GM21529 (cell line): ENCODE measurements around the gene SLC5A8.
"Not testable (repeated sequence)": the region's sequence is repeated elsewhere in the genome, so short reads cannot be mapped to it uniquely, and the experiment has no call there.

Experiments
- ATAC-seq: cut with Tn5 transposase; IDR thresholded peaks from one replicate; pipeline ENCODE4 v1.9.1; 2021; ENCODE audit not compliant: unreplicated experiment

Gene SLC5A8

GRCh38 chr12:101173197-101173749 lies 36.8 kb downstream of the SLC5A8 start:
- no peak for ATAC-seq

DNA sequence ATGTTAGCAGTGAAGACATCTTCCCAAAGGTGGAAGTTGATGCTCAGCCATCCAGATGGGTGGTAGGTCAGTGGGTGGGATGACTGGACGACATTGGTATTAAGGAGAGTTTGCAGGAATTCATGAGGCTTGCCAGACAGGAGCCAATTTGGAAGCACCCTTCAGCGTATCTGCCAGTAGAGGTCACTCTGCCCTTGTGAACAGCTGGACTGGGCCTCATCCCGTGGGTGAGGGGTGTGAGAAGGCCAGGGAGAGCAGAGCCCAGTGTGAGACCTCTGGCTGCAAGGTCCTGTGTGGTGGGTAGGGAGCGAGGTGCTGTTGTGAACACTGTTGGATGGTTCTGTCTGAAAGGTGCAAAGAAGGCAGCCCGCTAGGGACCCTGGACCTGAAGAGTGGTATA lies 37.7 kb downstream of the SLC5A8 start:
- no peak for ATAC-seq

DNA sequence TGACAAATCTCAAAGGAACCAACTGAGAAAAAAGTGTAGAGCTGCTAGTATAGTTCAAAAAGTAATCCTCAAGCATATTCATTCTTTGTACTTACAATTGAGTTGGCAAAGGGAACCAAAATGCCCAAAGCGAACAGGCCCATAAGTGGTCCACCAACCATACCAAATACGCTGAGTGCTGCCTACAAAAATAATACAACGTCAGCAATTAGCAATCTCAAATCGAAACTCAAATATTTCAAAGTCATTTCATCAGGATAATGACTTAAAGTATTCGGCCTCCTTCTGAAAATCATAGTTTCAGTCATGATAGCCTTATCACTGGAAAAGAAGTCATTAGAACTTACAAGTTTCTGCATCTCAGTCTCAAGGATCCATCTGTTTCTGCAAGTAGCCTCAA lies 42.0 kb downstream of the SLC5A8 start:
- ATAC-seq = no peak

GRCh38 chr12:101166866-101167265 lies 43.2 kb downstream of the SLC5A8 start:
- ATAC-seq = no peak

DNA sequence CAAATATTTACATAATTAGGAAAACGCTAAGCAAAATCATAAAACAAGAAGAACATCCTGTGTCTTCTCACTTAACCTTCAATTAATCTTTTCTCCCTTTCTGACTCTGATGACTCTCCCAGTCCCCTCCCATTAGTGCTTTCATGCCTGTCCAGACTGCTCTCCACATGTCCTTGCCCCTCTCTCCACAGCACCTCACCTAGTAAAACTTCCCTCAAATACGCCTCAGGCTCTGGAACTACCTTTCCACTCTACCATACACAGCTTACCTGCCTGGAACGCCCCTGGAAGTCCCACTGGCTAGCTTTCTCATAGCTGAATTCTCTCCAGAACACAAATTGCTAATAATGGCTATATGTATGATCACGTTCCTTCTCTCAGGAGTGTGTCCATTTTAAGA lies 44.7 kb downstream of the SLC5A8 start:
- no peak for ATAC-seq

GRCh38 chr12:101145777-101146431 lies 64.1 kb downstream of the SLC5A8 start:
- not testable (repeated sequence) for ATAC-seq

- no peak for ATAC-seq
Measured at GRCh38 chr12:101127521-101128219, 82.4 kb downstream of the SLC5A8 start.

GRCh38 chr12:101117842-101118241 lies 92.2 kb downstream of the SLC5A8 start:
- no peak for ATAC-seq

GRCh38 chr12:101116911-101117310 lies 93.1 kb downstream of the SLC5A8 start:
- ATAC-seq = no peak

DNA sequence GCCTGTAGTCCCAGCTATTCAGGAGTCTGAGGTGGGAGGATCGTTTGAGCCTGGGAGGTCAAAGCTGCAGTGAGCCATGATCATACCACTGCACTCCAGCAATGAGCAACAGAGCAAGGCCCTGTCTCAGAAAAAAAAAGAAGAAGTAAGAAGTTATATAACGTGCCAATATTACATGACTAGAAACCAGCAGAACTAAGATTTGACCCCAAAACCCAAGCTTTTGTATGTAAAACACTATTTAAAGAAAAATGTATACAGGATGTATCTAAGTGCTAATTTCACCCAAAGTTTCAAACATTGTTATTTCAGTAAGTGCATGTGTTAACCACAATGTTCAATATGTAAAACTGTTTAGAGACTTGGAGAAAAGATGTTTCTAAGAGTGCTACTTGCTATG lies 94.7 kb downstream of the SLC5A8 start:
- no peak for ATAC-seq

- ATAC-seq = no peak
Measured at GRCh38 chr12:101111441-101111840, 98.6 kb downstream of the SLC5A8 start.

DNA sequence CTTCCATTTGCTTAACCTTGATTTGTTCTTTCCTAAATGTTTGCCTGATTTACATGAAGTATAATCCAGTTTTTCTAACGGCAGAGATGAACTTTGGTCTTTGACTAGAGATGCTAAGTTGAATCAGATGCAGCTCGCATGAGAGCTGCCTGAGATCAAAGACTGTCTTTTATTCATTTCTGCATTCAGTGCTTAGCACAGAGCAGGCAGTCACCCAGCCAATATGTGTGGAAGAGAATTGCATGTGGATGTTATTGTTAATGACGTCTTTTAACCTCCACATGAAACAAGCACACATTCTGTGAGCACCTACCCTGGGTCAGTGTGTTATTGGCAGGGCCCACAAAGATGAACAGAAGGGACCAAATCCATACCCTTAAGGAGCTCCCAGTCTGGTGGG lies 99.2 kb downstream of the SLC5A8 start:
- no peak for ATAC-seq

- no peak for ATAC-seq
Measured at GRCh38 chr12:101108130-101108529, 101.9 kb downstream of the SLC5A8 start.

- ATAC-seq = no peak
Measured at GRCh38 chr12:101107032-101107763, 102.8 kb downstream of the SLC5A8 start.
